Activated T-cell treated with anti-CD3 and anti-CD28 coated beads, Interleukin-2, amount 50 U/mL, for 48 hours (primary cell): Measurements from ENCODE around the gene SLC2A1.

Experiments
- DNase-seq, 2 experiments: peaks; one replicate each; pipeline ENCODE4 v3.0.0-alpha.2; 2020

SLC2A1 gene

GRCh38 chr1:42979896-42980800 is 21.5 kb upstream of the SLC2A1 start:
- DNase-seq: no peak

GRCh38 chr1:42979036-42979430 is 20.4 kb upstream of the SLC2A1 start:
- no peak for DNase-seq

- no peak for DNase-seq
Measured at GRCh38 chr1:42978317-42979035, 19.8 kb upstream of the SLC2A1 start.

- DNase-seq: no peak
Measured at GRCh38 chr1:42977653-42978052, 19.0 kb upstream of the SLC2A1 start.

GRCh38 chr1:42975561-42976225 is 17.0 kb upstream of the SLC2A1 start:
- no peak for DNase-seq

- DNase-seq: no peak
Measured at GRCh38 chr1:42974767-42975437, 16.2 kb upstream of the SLC2A1 start.

GRCh38 chr1:42973799-42974198 is 15.1 kb upstream of the SLC2A1 start:
- DNase-seq: no peak

- no peak for DNase-seq
Measured at GRCh38 chr1:42973286-42973685, 14.6 kb upstream of the SLC2A1 start.

- DNase-seq: no peak
Measured at GRCh38 chr1:42971841-42972291, 13.2 kb upstream of the SLC2A1 start.

GRCh38 chr1:42970143-42970542 is 11.5 kb upstream of the SLC2A1 start:
- no peak for DNase-seq

GRCh38 chr1:42968654-42969053 is 10.0 kb upstream of the SLC2A1 start:
- DNase-seq: no peak

- peak; percentile 25 to 53 for DNase-seq
Measured at GRCh38 chr1:42966688-42967612, 8.3 kb upstream of the SLC2A1 start.

- DNase-seq: no peak
Measured at GRCh38 chr1:42965378-42965777, 6.7 kb upstream of the SLC2A1 start.

GRCh38 chr1:42964044-42964812 is 5.6 kb upstream of the SLC2A1 start:
- DNase-seq: no peak

- DNase-seq: peak in 1 of 2 experiments; percentile 31
Measured at GRCh38 chr1:42963378-42964043, 4.8 kb upstream of the SLC2A1 start.

GRCh38 chr1:42962641-42963377 is 4.1 kb upstream of the SLC2A1 start:
- no peak for DNase-seq

- no peak for DNase-seq
Measured at GRCh38 chr1:42961312-42962091, 2.8 kb upstream of the SLC2A1 start.

- no peak for DNase-seq
Measured at GRCh38 chr1:42960566-42961311, 2.1 kb upstream of the SLC2A1 start.
